GM23338 (cell line): ENCODE measurements around the gene ARCN1. TPM values are rescaled to one million over a fixed set of nuclear protein-coding genes. Genes with fewer than 3 reads are reported as not detected.

ENCODE experiments used
- ATAC-seq: fragments of 200-7000 bp; cut with Tn5 transposase; 3 replicates; pipeline ENCODE4 v1.9.1; 2020
- DNase-seq: peaks from one replicate; pipeline ENCODE4 v3.0.0-alpha.2; 2015; ENCODE audit warnings: low spot score
- H2AFZ ChIP-seq: fragments of 200-600 bp; sonication (generic); 2 replicates; pipeline ENCODE4 v1.8.0; 2016; ENCODE audit warnings: antibody characterized with exemption, mild to moderate bottlenecking, moderate library complexity
- H3F3A ChIP-seq: fragments of 200-600 bp; sonication (generic); replicated peaks from 2 replicates; pipeline ENCODE4 v1.8.0; 2017; ENCODE audit warnings: antibody characterized with exemption, mixed run types, low read depth
- H3K27ac ChIP-seq: fragments of 200-600 bp; sonication (generic); 2 replicates; pipeline ENCODE4 v1.6.1; 2016; ENCODE audit warnings: low read depth
- H3K27me3 ChIP-seq: fragments of 200-600 bp; sonication (generic); 2 replicates; pipeline ENCODE4 v1.8.0; 2016; ENCODE audit warnings: mild to moderate bottlenecking, mixed run types, moderate library complexity; ENCODE audit not compliant: insufficient read depth
- H3K36me3 ChIP-seq: fragments of 200-600 bp; sonication (generic); 2 replicates; pipeline ENCODE4 v1.8.0; 2016; ENCODE audit warnings: mild to moderate bottlenecking; ENCODE audit not compliant: insufficient read depth
- H3K4me1 ChIP-seq: fragments of 200-600 bp; sonication (generic); 2 replicates; pipeline ENCODE4 v1.8.0; 2016; ENCODE audit warnings: mild to moderate bottlenecking, moderate library complexity; ENCODE audit not compliant: insufficient read depth
- H3K4me2 ChIP-seq: fragments of 200-600 bp; sonication (generic); 2 replicates; pipeline ENCODE4 v1.7.1; 2017; ENCODE audit warnings: mixed run types
- H3K4me3 ChIP-seq: fragments of 200-600 bp; sonication (generic); 2 replicates; pipeline ENCODE4 v1.6.1; 2016; ENCODE audit warnings: mixed run types
- H3K79me2 ChIP-seq: fragments of 200-600 bp; sonication (generic); replicated peaks from 2 replicates; pipeline ENCODE4 v1.8.0; 2017; ENCODE audit warnings: mild to moderate bottlenecking; ENCODE audit not compliant: insufficient read depth
- H3K9me2 ChIP-seq: fragments of 200-600 bp; sonication (generic); 2 replicates; pipeline ENCODE4 v1.8.0; 2017; ENCODE audit not compliant: insufficient read depth
- H4K20me1 ChIP-seq: fragments of 200-600 bp; sonication (generic); replicated peaks from 2 replicates; pipeline ENCODE4 v1.8.0; 2017; ENCODE audit warnings: mild to moderate bottlenecking; ENCODE audit not compliant: insufficient read depth
- H3K27ac Mint-ChIP-seq: 2 replicates; pipeline ENCODE4 v1.8.0; 2020; ENCODE audit warnings: inconsistent platforms, mild to moderate bottlenecking, moderate library complexity, mixed read lengths
- H3K27me3 Mint-ChIP-seq: 3 replicates; pipeline ENCODE4 v1.8.0; 2022; ENCODE audit warnings: low read depth, mild to moderate bottlenecking, moderate library complexity, mixed read lengths, inconsistent platforms; ENCODE audit not compliant: insufficient read depth, poor library complexity
- H3K36me3 Mint-ChIP-seq: 3 replicates; pipeline ENCODE4 v1.8.0; 2021; ENCODE audit warnings: low read depth, mild to moderate bottlenecking, inconsistent platforms, moderate library complexity, mixed read lengths
- H3K4me1 Mint-ChIP-seq: 3 replicates; pipeline ENCODE4 v1.8.0; 2020; ENCODE audit warnings: mild to moderate bottlenecking, inconsistent platforms, mixed read lengths
- H3K4me3 Mint-ChIP-seq: 3 replicates; pipeline ENCODE4 v1.8.0; 2021; ENCODE audit warnings: moderate library complexity, mild to moderate bottlenecking, inconsistent platforms, mixed read lengths
- H3K9me3 Mint-ChIP-seq: 3 replicates; pipeline ENCODE4 v1.8.0; 2020; ENCODE audit warnings: moderate library complexity, mild to moderate bottlenecking, inconsistent platforms, mixed read lengths
- CREB1 ChIP-seq: fragments of 250-450 bp; sonication (Bioruptor Pico); IDR thresholded peaks from 2 replicates; pipeline ENCODE4 v1.5.0; 2020; ENCODE audit warnings: low read depth, mild to moderate bottlenecking, moderate library complexity
- CTCF ChIP-seq, 2 experiments: fragments of 200-600 bp in 1 of 2; sonication (generic) in 1 of 2; conservative IDR thresholded peaks; 2 replicates each; pipeline versions ENCODE4 v1.5.1 to v1.6.1; 2016 to 2017; ENCODE audit warnings: antibody characterized with exemption in 2 of 2, low read depth in 2 of 2, mild to moderate bottlenecking in 2 of 2, moderate library complexity in 1 of 2
- ETS1 ChIP-seq: IDR thresholded peaks from 2 replicates; pipeline ENCODE4 v1.6.1; 2016; ENCODE audit warnings: antibody characterized with exemption
- EZH2 ChIP-seq: fragments of 200-600 bp; sonication (generic); IDR thresholded peaks from one replicate; pipeline ENCODE4 v1.8.0; 2017; ENCODE audit warnings: antibody characterized with exemption, mild to moderate bottlenecking, low read depth; ENCODE audit not compliant: unreplicated experiment
- EZH2phosphoT487 ChIP-seq: fragments of 200-600 bp; sonication (generic); IDR thresholded peaks from one replicate; pipeline ENCODE4 v1.8.1; 2018; ENCODE audit warnings: antibody characterized with exemption; ENCODE audit not compliant: unreplicated experiment
- JUNB ChIP-seq: IDR thresholded peaks from one replicate; pipeline ENCODE4 v1.6.1; 2016; ENCODE audit warnings: antibody characterized with exemption; ENCODE audit not compliant: unreplicated experiment
- NANOG ChIP-seq: IDR thresholded peaks from 2 replicates; pipeline ENCODE4 v1.6.1; 2016; ENCODE audit warnings: antibody characterized with exemption, borderline replicate concordance
- POLR2AphosphoS5 ChIP-seq: IDR thresholded peaks from 2 replicates; pipeline ENCODE4 v1.6.1; 2016; ENCODE audit warnings: antibody characterized with exemption, low read depth
- REST ChIP-seq: IDR thresholded peaks from one replicate; pipeline ENCODE4 v1.6.1; 2018; ENCODE audit warnings: antibody characterized with exemption; ENCODE audit not compliant: unreplicated experiment
- ZNF114 ChIP-seq: fragments of 250-450 bp; sonication (Bioruptor Pico); IDR thresholded peaks from 2 replicates; pipeline ENCODE4 v1.5.0; 2020; ENCODE audit warnings: mild to moderate bottlenecking, moderate library complexity
- ZNF331 ChIP-seq: fragments of 250-450 bp; sonication (Bioruptor Pico); IDR thresholded peaks from 2 replicates; pipeline ENCODE4 v1.5.0; 2020; ENCODE audit warnings: low read depth, mild to moderate bottlenecking, moderate library complexity
- polyA plus RNA-seq: library from polyadenylated mRNA; unstranded; fragments of >200 nt; fragmentation: Nextera tagmentation; extraction: Ambion mirVana; gene quantifications from 2 replicates; pipeline ENCODE4 v1.2.1, GENCODE V29; 2016
- total RNA-seq: library from RNA; depleted of rRNA; stranded (reverse); fragments of >200 nt; shearing (Covaris generic); gene quantifications from 2 replicates; pipeline ENCODE4 v1.2.3, GENCODE V29; 2014

ARCN1 gene
- total and polyA plus RNA-seq, 2 experiments from 2014 or later: 79.9 to 106 TPM

- Mint-ChIP-seq H3K27me3 (peaks cover 9% of the 10 kb centered on the region), H3K4me1 (peaks cover 11% of the 10 kb centered on the region), H3K9me3 (no peaks in the 10 kb centered on the region), H3K4me3 (no peak overlapping the region), H3K36me3 (peaks cover 46% of the 10 kb centered on the region), H3K27ac (no peak overlapping the region)
- H3K4me3 ChIP-seq: no peak overlapping the region
- H2AFZ ChIP-seq: no peak overlapping the region
- 0 out of 2 replicates have a peak, but pooled peaks cover under 1% of the 10 kb centered on the region for H3K4me1 ChIP-seq
- peaks cover 6% of the 10 kb centered on the region for H4K20me1 ChIP-seq
- peaks cover 13% of the 10 kb centered on the region for H3K79me2 ChIP-seq
- DNase-seq (no peak), ATAC-seq (no peak)
- H3K27me3 ChIP-seq: no peaks in the 10 kb centered on the region
- TF ChIP-seq NANOG: no peak
- no peak for TF ChIP-seq EZH2phosphoT487
- TF ChIP-seq CREB1 (CRISPR knock-in tag): no peak
- no peak for TF ChIP-seq POLR2AphosphoS5
- no peak for TF ChIP-seq ETS1
- TF ChIP-seq CTCF (conservative IDR thresholded peaks at IDR 0.05; ENCODE audit: low read depth in 2 of 2): no peak
- no peak for TF ChIP-seq ZNF114 (CRISPR knock-in tag)
- TF ChIP-seq ZNF331 (CRISPR knock-in tag): no peak
- TF ChIP-seq EZH2: no peak
- no peak for TF ChIP-seq REST
- no peak overlapping the region for H3K27ac ChIP-seq
- H3F3A ChIP-seq: no peaks in the 10 kb centered on the region
- no peak overlapping the region for H3K4me2 ChIP-seq
- peaks cover 10% of the 10 kb centered on the region; the same call in 1 of the 2 replicates for H3K36me3 ChIP-seq
- no peaks in the 10 kb centered on the region for H3K9me2 ChIP-seq
Measured at GRCh38 chr11:118628031-118628430, 55.8 kb downstream of the ARCN1 start.

GRCh38 chr11:118628432-118628831 is 56.2 kb downstream of the ARCN1 start:
- no peak overlapping the region for H3K4me3 ChIP-seq
- no peaks in the 10 kb centered on the region for H3K9me3 Mint-ChIP-seq
- H3K4me2 ChIP-seq: no peak overlapping the region
- H3K79me2 ChIP-seq: peaks cover 9% of the 10 kb centered on the region
- peaks cover 3% of the 10 kb centered on the region for H4K20me1 ChIP-seq
- no peak overlapping the region for H3K27ac Mint-ChIP-seq
- peaks cover 9% of the 10 kb centered on the region for H3K27me3 Mint-ChIP-seq
- no peaks in the 10 kb centered on the region for H3K27me3 ChIP-seq
- H3F3A ChIP-seq: no peaks in the 10 kb centered on the region
- H3K4me1 ChIP-seq: no peaks in the 10 kb centered on the region
- peaks cover 47% of the 10 kb centered on the region for H3K36me3 Mint-ChIP-seq
- H3K4me1 Mint-ChIP-seq: peaks cover 10% of the 10 kb centered on the region; the same call in 2 of the 3 replicates
- H3K9me2 ChIP-seq: no peaks in the 10 kb centered on the region
- no peak overlapping the region for H3K27ac ChIP-seq
- H3K36me3 ChIP-seq: peaks cover 10% of the 10 kb centered on the region; the same call in 1 of the 2 replicates
- no peak for ATAC-seq
- no peak for DNase-seq
- H2AFZ ChIP-seq: no peak overlapping the region
- H3K4me3 Mint-ChIP-seq: no peak overlapping the region
- TF ChIP-seq NANOG: no peak
- TF ChIP-seq REST: no peak
- TF ChIP-seq JUNB: no peak
- no peak for TF ChIP-seq ZNF331 (CRISPR knock-in tag)
- TF ChIP-seq EZH2: no peak
- no peak for TF ChIP-seq POLR2AphosphoS5
